ENCODE measurements around the gene TRIP10. TPM values are rescaled to one million over a fixed set of nuclear protein-coding genes. Genes with fewer than 3 reads are reported as not detected.

TRIP10 gene
- total RNA-seq, 1 donor from 2014 or later = 48.2 TPM

- no peak overlapping the region for H3K27ac Mint-ChIP-seq
- no peak for DNase-seq (ENCODE audit: low spot score, unreplicated experiment)
- no peaks in the 10 kb centered on the region for H3K36me3 Mint-ChIP-seq (ENCODE audit: insufficient read depth)
- H3K27me3 Mint-ChIP-seq = peaks cover 4% of the 10 kb centered on the region
- H3K9me3 Mint-ChIP-seq (ENCODE audit: low read depth) = peaks cover 4% of the 10 kb centered on the region
- H3K4me1 Mint-ChIP-seq (ENCODE audit: low read depth) = no peaks in the 10 kb centered on the region
- no peak for TF ChIP-seq CTCF (IDR thresholded peaks at IDR 0.05; ENCODE audit: unreplicated experiment)
- no peak overlapping the region for H3K4me3 Mint-ChIP-seq (ENCODE audit: low read depth)
Observed at GRCh38 chr19:6776999-6777398, 37.5 kb downstream of the TRIP10 start.

GRCh38 chr19:6777434-6777833, 38.0 kb downstream of the TRIP10 start:
- Mint-ChIP-seq H3K27ac (no peak overlapping the region), H3K4me3 (ENCODE audit: low read depth) (no peak overlapping the region), H3K9me3 (ENCODE audit: low read depth) (peaks cover 4% of the 10 kb centered on the region), H3K27me3 (peaks cover 4% of the 10 kb centered on the region), H3K36me3 (ENCODE audit: insufficient read depth) (no peaks in the 10 kb centered on the region), H3K4me1 (ENCODE audit: low read depth) (no peaks in the 10 kb centered on the region)
- DNase-seq (ENCODE audit: low spot score, unreplicated experiment) = no peak
- no peak for TF ChIP-seq CTCF (IDR thresholded peaks at IDR 0.05; ENCODE audit: unreplicated experiment)

DNA sequence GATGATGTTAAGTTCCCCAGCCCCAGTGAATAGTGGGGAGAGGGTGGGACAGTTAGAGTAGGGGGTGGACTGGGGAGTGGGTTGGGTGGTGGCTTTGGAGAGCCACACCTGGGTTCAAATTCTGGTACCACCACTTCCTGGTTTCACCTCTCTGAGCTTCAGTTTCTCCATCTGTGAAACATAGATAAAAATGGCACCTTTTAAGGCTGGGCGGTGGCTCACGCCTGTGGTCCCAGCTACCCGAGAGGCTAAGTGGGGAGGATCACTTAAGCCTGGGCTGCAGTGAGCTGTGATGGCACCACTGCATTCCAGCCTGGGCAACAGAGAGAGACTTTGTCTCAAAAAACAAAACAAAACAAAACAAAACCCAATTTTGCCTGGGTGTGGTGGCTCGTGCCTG, 38.9 kb downstream of the TRIP10 start:
- H3K9me3 Mint-ChIP-seq (ENCODE audit: low read depth) = peaks cover 4% of the 10 kb centered on the region
- H3K4me3 Mint-ChIP-seq (ENCODE audit: low read depth) = no peak overlapping the region
- no peak for DNase-seq (ENCODE audit: low spot score, unreplicated experiment)
- no peaks in the 10 kb centered on the region for H3K4me1 Mint-ChIP-seq (ENCODE audit: low read depth)
- no peaks in the 10 kb centered on the region for H3K36me3 Mint-ChIP-seq (ENCODE audit: insufficient read depth)
- TF ChIP-seq CTCF (IDR thresholded peaks at IDR 0.05; ENCODE audit: unreplicated experiment) = no peak
- no peak overlapping the region for H3K27ac Mint-ChIP-seq
- peaks cover 4% of the 10 kb centered on the region for H3K27me3 Mint-ChIP-seq

DNA sequence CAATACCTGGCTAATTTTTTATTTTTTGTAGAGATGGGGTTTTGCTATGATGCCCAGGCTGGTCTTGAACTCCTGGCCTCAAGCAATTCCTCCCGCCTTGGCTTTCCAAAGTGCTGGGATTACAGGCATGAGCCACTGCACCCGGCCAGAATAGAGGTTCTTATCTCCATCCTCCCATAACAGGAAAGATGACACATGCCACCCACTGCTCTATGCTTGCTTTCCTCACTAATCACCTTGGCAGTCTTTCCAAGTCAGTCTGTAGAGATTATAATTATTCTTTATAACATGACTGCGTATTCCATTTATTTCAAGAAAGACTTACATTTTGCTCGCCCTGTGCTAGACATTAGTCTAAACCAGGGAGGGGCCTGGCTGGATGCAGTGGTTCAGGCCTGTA, 39.7 kb downstream of the TRIP10 start:
- no peak overlapping the region for H3K4me3 Mint-ChIP-seq (ENCODE audit: low read depth)
- H3K27ac Mint-ChIP-seq = no peak overlapping the region
- no peak for DNase-seq (ENCODE audit: low spot score, unreplicated experiment)
- H3K27me3 Mint-ChIP-seq = peaks cover 4% of the 10 kb centered on the region
- H3K9me3 Mint-ChIP-seq (ENCODE audit: low read depth) = peaks cover 4% of the 10 kb centered on the region
- no peaks in the 10 kb centered on the region for H3K36me3 Mint-ChIP-seq (ENCODE audit: insufficient read depth)
- TF ChIP-seq CTCF (IDR thresholded peaks at IDR 0.05; ENCODE audit: unreplicated experiment) = no peak
- no peaks in the 10 kb centered on the region for H3K4me1 Mint-ChIP-seq (ENCODE audit: low read depth)

- Mint-ChIP-seq H3K36me3 (ENCODE audit: insufficient read depth) (no peaks in the 10 kb centered on the region), H3K9me3 (ENCODE audit: low read depth) (peaks cover 11% of the 10 kb centered on the region), H3K4me1 (ENCODE audit: low read depth) (no peaks in the 10 kb centered on the region), H3K27me3 (peaks cover 11% of the 10 kb centered on the region), H3K4me3 (ENCODE audit: low read depth) (no peak overlapping the region), H3K27ac (no peak overlapping the region)
- TF ChIP-seq CTCF (IDR thresholded peaks at IDR 0.05; ENCODE audit: unreplicated experiment) = no peak
- DNase-seq (ENCODE audit: low spot score, unreplicated experiment) = no peak
Observed at GRCh38 chr19:6787393-6787792, 47.9 kb downstream of the TRIP10 start.
